Colonic mucosa (tissue), 4 donors: ENCODE results near the gene SFI1. TPM values are rescaled to one million over a fixed set of nuclear protein-coding genes. Genes with fewer than 3 reads are reported as not detected.
"Not testable (repeated sequence)": the region's sequence is repeated elsewhere in the genome, so short reads cannot be mapped to it uniquely, and the experiment has no call there.

Experiments
- DNase-seq: peaks from one replicate; pipeline ENCODE4 v3.0.0-alpha.2; 2020
- H3K27ac ChIP-seq: fragments of 200-600 bp; one replicate; pipeline ENCODE4 v1.8.0; 2021
- H3K27me3 ChIP-seq: fragments of 200-600 bp; one replicate; pipeline ENCODE4 v1.8.0; 2021
- H3K36me3 ChIP-seq: fragments of 200-600 bp; one replicate; pipeline ENCODE4 v1.8.0; 2021
- H3K4me1 ChIP-seq: fragments of 200-600 bp; one replicate; pipeline ENCODE4 v1.8.0; 2021; ENCODE audit warnings: mild to moderate bottlenecking
- H3K4me3 ChIP-seq: fragments of 200-600 bp; one replicate; pipeline ENCODE4 v1.8.0; 2021
- H3K9ac ChIP-seq, 2 donors: one replicate each; pipeline ENCODE4 v1.7.0; 2013; ENCODE audit warnings: control low read depth in 2 of 2, low read depth in 2 of 2, low read length in 2 of 2
- H3K9me3 ChIP-seq: fragments of 200-600 bp; one replicate; pipeline ENCODE4 v1.8.0; 2021
- CTCF ChIP-seq: fragments of 200-600 bp; IDR thresholded peaks from one replicate; pipeline ENCODE4 v1.8.0; 2022; ENCODE audit warnings: antibody characterized with exemption, mild to moderate bottlenecking
- intact Hi-C: fragments of 100-400 bp; cut with DNase I; formaldehyde crosslinking; loops from one replicate; pipeline ENCODE4 v1.14.1; 2022
- total RNA-seq, 2 donors: library from RNA; stranded (reverse); fragmentation: NEBNext Ultra II Directional in 1 of 2; extraction: Animal tissue kit (Norgen Biotek cat#: 25700) in 1 of 2; gene quantifications; one replicate each; pipeline ENCODE4 v1.2.1, GENCODE V29; 2021
- donor health status: healthy.
- donor health status: DM: no; HTN: no; CAD: no.
- donor health status: DM: no; HTN: no; CAD: no.

SFI1 gene
- total RNA-seq, 2 donors from 2014 or later: 24.1 to 47.8 TPM

GRCh38 chr22:31503211-31503964 is 7.1 kb downstream of the SFI1 start:
- Histone ChIP-seq H3K4me1 (no peaks in the 10 kb centered on the region), H3K27me3 (no peaks in the 10 kb centered on the region), H3K9ac (no peak overlapping the region), H3K36me3 (no peaks in the 10 kb centered on the region), H3K4me3 (no peak overlapping the region), H3K9me3 (no peaks in the 10 kb centered on the region), H3K27ac (no peak overlapping the region)
- intact Hi-C loops: no loop called here
- no peak for DNase-seq
- no peak for TF ChIP-seq CTCF

- Histone ChIP-seq H3K4me3 (no peak overlapping the region), H3K36me3 (no peaks in the 10 kb centered on the region), H3K4me1 (no peaks in the 10 kb centered on the region), H3K27ac (no peak overlapping the region), H3K9ac (no peak overlapping the region), H3K9me3 (no peaks in the 10 kb centered on the region), H3K27me3 (no peaks in the 10 kb centered on the region)
- TF ChIP-seq CTCF: no peak
- DNase-seq: no peak
- intact Hi-C loops: no loop called here
These were observed 7.9 kb downstream of the SFI1 start for GRCh38 chr22:31504282-31504681.

GRCh38 chr22:31507517-31507916 is 11.2 kb downstream of the SFI1 start:
- H3K27ac ChIP-seq, H3K9me3 ChIP-seq, DNase-seq, H3K4me3 ChIP-seq, H3K4me1 ChIP-seq, intact Hi-C loops, H3K27me3 ChIP-seq, H3K36me3 ChIP-seq, H3K9ac ChIP-seq: not testable (repeated sequence)

GRCh38 chr22:31508536-31508935 is 12.2 kb downstream of the SFI1 start:
- intact Hi-C loops: no loop called here
- no peak overlapping the region for H3K9ac ChIP-seq
- no peaks in the 10 kb centered on the region for H3K9me3 ChIP-seq
- H3K36me3 ChIP-seq: no peaks in the 10 kb centered on the region
- no peak for TF ChIP-seq CTCF
- H3K4me3 ChIP-seq: no peak overlapping the region
- no peak for DNase-seq
- no peaks in the 10 kb centered on the region for H3K4me1 ChIP-seq
- no peak overlapping the region for H3K27ac ChIP-seq
- H3K27me3 ChIP-seq: no peaks in the 10 kb centered on the region

- no peak overlapping the region for H3K27ac ChIP-seq
- intact Hi-C loops: no loop called here
- H3K4me1 ChIP-seq: no peaks in the 10 kb centered on the region
- no peak overlapping the region for H3K9ac ChIP-seq
- no peak overlapping the region for H3K4me3 ChIP-seq
- no peaks in the 10 kb centered on the region for H3K36me3 ChIP-seq
- H3K9me3 ChIP-seq: no peaks in the 10 kb centered on the region
- H3K27me3 ChIP-seq: no peaks in the 10 kb centered on the region
- no peak for TF ChIP-seq CTCF
- no peak for DNase-seq
These were observed 12.9 kb downstream of the SFI1 start for GRCh38 chr22:31509061-31509762.

GRCh38 chr22:31520051-31520450 is 23.7 kb downstream of the SFI1 start:
- DNase-seq: no peak
- Histone ChIP-seq H3K9me3 (no peaks in the 10 kb centered on the region), H3K4me1 (no peaks in the 10 kb centered on the region), H3K27me3 (no peaks in the 10 kb centered on the region), H3K36me3 (no peaks in the 10 kb centered on the region), H3K9ac (no peak overlapping the region), H3K4me3 (no peak overlapping the region), H3K27ac (no peak overlapping the region)
- no peak for TF ChIP-seq CTCF
- intact Hi-C loops: no loop called here

- H3K27ac ChIP-seq, H3K36me3 ChIP-seq, H3K9me3 ChIP-seq, H3K4me1 ChIP-seq, intact Hi-C loops, H3K27me3 ChIP-seq, H3K4me3 ChIP-seq, DNase-seq, H3K9ac ChIP-seq: not testable (repeated sequence)
These were observed 27.8 kb downstream of the SFI1 start for GRCh38 chr22:31524132-31524531.
